GM18909 (cell line): Measurements from ENCODE around the gene RAI14.

ENCODE experiments used
- ATAC-seq: cut with Tn5 transposase; IDR thresholded peaks from one replicate; pipeline ENCODE4 v1.9.1; 2021; ENCODE audit warnings: mild to moderate bottlenecking; ENCODE audit not compliant: unreplicated experiment, poor library complexity

RAI14 gene

DNA sequence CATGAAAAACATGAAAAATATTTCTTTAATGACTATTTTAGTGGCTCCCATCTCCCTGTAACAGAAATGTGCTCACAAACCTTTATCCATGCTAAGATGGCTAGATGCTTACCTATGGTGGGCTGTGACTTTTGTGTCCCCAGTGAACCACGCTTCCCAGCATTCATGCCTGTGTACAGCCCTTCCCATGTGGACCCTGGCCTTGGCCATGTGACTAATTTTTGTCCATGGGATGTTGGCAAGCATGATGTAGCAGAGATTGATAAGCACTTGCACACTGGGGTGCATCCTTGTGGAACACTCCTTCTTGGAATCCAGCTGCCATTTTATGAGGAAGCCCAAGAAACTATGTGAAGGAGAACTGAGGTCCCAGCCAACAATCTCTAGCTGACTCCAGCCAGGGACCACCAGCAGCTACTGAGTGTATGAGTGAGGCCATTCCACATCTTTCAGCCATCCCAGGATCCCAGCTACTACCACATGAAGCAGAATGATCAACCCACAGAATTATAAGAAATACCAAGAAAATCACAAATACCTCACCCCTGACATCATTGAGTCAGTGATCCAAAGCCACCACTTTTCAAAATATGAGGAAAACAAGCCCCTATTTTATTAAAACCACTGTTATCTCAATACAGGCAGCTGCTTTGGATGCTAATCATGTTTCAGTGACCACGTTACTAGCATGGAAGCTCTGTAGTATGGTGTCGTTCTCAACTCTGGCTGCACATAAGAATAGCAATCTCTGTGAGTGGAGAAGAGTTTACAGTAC lies 16.1 kb upstream of the RAI14 start:
- ATAC-seq, result no peak

- ATAC-seq, result no peak
Measured at GRCh38 chr5:34648039-34648839, 7.9 kb upstream of the RAI14 start.

DNA sequence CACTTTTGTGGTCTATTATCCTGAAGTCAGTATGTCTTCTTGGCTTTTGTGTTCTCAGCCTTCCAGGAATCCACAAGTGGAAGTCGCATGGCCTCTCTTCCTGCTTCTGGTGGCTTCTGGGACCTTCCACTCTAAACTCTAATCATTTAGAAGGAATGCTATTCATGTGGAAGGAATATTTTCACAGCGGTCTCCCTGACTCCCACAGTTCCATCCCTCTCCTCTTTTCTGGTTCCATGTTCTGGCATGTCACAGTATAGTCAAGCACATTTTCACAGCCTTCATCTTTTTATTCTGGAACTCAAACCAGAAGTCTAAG lies 7.3 kb upstream of the RAI14 start:
- ATAC-seq, result no peak

GRCh38 chr5:34651791-34652190 lies 4.3 kb upstream of the RAI14 start:
- ATAC-seq, result no peak

DNA sequence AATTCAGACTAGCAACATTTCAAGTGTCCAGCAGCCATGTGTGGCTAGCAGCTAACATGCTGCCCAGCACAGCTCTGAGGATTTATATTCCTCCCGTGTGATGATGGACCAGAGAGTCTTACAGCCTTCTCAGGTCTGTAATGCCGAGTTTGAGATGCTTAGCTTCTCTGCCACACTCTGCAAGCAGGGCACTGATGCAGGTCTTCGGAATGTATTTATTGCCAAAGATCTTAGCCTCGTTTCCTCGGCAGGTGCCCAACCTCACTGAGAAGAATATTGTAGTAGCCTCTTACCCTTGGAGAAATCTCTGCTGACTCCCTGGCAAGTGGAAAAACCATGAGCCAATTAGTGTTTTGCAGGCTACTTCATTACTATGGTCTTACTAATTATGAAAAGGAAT lies 3.7 kb upstream of the RAI14 start:
- ATAC-seq, result no peak

GRCh38 chr5:34652914-34653313 lies 3.2 kb upstream of the RAI14 start:
- no peak for ATAC-seq

GRCh38 chr5:34653708-34654107 lies 2.4 kb upstream of the RAI14 start:
- ATAC-seq, result no peak

DNA sequence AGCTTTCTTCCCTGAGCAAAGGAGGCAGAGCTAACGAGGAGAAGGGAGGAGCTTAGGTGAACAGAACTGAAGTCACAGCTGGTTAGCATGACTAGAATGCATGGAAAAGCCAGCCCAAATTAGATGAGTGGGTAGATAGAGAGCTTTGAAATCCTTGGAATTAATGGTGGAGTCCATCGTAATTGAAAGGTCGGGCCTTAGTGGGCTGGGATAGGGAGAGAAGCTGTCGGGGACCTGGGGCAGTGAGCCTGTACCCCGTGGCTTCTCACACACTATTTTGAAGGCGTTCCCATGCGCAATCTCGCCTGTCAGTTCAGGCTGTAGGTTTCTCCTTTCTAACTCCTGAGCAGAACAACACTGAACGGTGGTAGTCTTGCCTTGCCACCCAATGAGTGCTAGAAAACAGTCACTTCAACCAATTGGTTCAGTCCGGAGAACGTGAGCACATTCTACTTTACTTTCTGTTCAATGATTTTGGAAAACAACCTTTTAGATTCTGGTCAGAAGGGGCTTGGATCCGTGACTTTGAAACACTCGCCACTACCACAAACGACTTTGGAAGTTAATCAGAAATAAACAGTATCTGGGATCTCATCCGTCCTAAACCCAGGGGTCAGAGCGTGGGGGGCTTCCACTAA lies 655 bp upstream of the RAI14 start:
- ATAC-seq, result no peak

GRCh38 chr5:34656700-34657273 lies 659 bp downstream of the RAI14 start:
- ATAC-seq, result no peak

GRCh38 chr5:34657274-34657921 lies 1.3 kb downstream of the RAI14 start:
- ATAC-seq, result no peak

- ATAC-seq, result no peak
Measured at GRCh38 chr5:34657988-34658387, 1.9 kb downstream of the RAI14 start.

DNA sequence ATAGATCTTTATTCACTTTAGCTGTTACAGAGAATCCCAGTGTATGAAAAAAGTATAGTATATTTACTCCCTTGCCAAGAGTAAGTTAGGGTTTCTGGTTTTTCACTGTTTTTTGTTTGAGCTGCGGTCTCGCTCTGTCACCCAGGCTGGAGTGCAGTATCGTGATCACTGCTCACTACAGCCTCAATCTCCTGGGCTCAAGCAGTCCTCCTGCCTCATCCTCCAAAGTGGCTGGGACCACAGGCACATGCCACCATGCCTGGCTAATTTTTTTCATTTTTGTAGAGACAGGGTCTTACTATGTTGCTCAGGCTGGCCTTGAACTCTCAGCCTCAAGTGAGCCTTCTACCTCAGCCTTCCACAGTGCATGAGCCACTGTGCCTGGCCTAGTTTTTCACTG lies 3.0 kb downstream of the RAI14 start:
- ATAC-seq, result no peak

DNA sequence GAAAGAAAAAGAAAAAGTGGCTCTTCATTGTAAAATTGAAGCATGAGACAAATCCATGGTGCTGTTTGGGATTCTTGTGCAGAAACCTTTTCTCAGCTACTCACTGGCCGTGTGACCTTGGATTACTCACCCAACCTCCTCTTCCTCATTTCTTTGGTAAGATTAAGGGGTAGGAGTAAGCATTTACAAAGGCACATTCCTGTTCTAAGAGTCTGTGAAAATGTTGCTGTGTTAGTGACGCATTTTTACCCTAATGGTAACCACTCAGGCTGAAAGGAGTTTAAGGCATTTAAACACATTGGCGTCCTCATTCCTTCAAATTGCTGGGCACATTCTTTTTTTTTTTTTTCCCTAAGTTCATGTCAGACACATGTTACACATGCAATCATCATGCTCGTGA lies 4.3 kb downstream of the RAI14 start:
- ATAC-seq, result no peak

DNA sequence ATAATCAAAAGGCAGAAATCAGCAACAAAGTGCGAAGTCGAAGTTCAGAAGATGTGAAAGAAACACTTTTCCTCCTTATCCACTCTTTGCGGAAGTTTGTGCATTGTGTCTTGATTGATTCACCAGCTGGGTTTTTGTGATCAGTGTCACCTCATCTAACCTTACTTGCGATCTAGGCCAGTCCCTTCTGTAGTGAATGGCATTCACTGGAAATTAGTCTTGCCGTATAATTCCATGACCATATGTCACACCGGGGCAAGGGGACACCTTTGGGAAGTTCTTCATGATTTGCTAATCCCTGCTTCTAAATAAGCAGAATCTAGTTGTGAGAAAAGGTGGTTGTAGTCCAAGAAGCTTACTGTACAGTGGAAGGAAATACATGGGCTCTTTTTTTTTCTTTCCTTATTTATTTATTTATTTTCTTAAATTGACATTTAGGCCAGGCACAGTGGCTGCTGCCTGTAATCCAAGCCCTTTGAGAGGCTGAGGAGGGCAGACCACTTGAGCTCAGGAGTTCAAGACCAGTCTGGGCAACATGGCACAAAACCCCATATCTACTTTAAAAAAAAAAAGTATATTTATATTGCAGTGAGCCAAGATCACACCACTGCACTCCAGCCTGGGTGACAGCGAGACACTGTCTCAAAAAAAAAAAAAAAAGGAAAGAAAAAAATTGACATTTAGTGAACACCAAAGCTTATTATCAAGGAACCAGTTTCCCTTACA lies 7.8 kb downstream of the RAI14 start:
- no peak for ATAC-seq

GRCh38 chr5:34666392-34667080 lies 10.4 kb downstream of the RAI14 start:
- no peak for ATAC-seq

- ATAC-seq, result no peak
Measured at GRCh38 chr5:34667705-34668104, 11.6 kb downstream of the RAI14 start.

GRCh38 chr5:34669931-34670516 lies 13.9 kb downstream of the RAI14 start:
- ATAC-seq, result no peak

GRCh38 chr5:34672196-34672595 lies 16.1 kb downstream of the RAI14 start:
- ATAC-seq, result no peak
